Adrenal gland (tissue), 12 donors: ENCODE data around the gene DNAJC6. TPM values are rescaled to one million over a fixed set of nuclear protein-coding genes. Genes with fewer than 3 reads are reported as not detected.

Experiments used
- DNase-seq, 7 donors: peaks; one replicate each; pipeline ENCODE4 v3.0.0-alpha.2; 2019 to 2020
- H3K27ac ChIP-seq, 5 donors: fragments of 200-600 bp; sonication (generic) in 4 of 5; 1 replicate in 3 of 5; 2 replicates in 2 of 5; pipeline versions ENCODE4 v1.5.1 to v1.8.0; 2016 to 2020; ENCODE audit warnings: mild to moderate bottlenecking in 1 of 5
- H3K27me3 ChIP-seq: fragments of 200-600 bp; 2 replicates; pipeline ENCODE4 v1.8.0; 2021
- H3K36me3 ChIP-seq, 2 donors: fragments of 200-600 bp; replicated peaks in 1 of 2; 1 replicate in 1 of 2; 2 replicates in 1 of 2; pipeline versions ENCODE4 v1.5.1 to v1.8.0; 2018 to 2022
- H3K4me1 ChIP-seq, 2 donors: fragments of 200-600 bp; replicated peaks in 1 of 2; 1 replicate in 1 of 2; 2 replicates in 1 of 2; pipeline versions ENCODE4 v1.5.1 to v1.8.0; 2018 to 2021
- H3K4me3 ChIP-seq, 4 donors: fragments of 200-600 bp; sonication (generic) in 3 of 4; one replicate each; pipeline ENCODE4 v1.5.1; 2016 to 2018
- H3K9me3 ChIP-seq, 3 donors: fragments of 200-600 bp; sonication (generic) in 1 of 3; replicated peaks in 1 of 3; 1 replicate in 2 of 3; 2 replicates in 1 of 3; pipeline versions ENCODE4 v1.5.1 to v1.8.0; 2016 to 2021
- POLR2A ChIP-seq, 2 donors: fragments of 450-650 bp; IDR thresholded peaks; one replicate each; pipeline ENCODE4 v1.6.1; 2017; ENCODE audit warnings: antibody characterized with exemption in 2 of 2, mild to moderate bottlenecking in 2 of 2, moderate library complexity in 1 of 2
- WGBS, 4 donors: extraction: QIAGEN DNeasy Blood & Tissue Kit in 2 of 4; methylation state at CpG; one replicate each; pipeline versions ENCODE4 v1.1.5 to v1.1.7; 2013 to 2017; 5-methylcytosine and 5-hydroxymethylcytosine counted together
- intact Hi-C, 2 donors: fragments of 100-400 bp; cut with DNase I; formaldehyde crosslinking; loops; one replicate each; pipeline versions ENCODE4 v1.14.1 to v1.15.0; 2022 to 2023
- polyA plus RNA-seq, 3 donors: library from polyadenylated mRNA; stranded (reverse); fragments of 200-250 nt in 2 of 3; fragments of 350-450 nt in 1 of 3; fragmentation: Illumina TruSeq in 1 of 3; extraction: RNeasy Lipid Tissue Mini Kit (QIAGEN cat#74804) in 1 of 3; gene quantifications; one replicate each; pipeline ENCODE4 v1.2.3, GENCODE V29; 2013 to 2014
- total RNA-seq, 9 donors: library from RNA; depleted of rRNA in 4 of 9; stranded (reverse); fragments of >200 nt in 4 of 9; fragments of 120-200 nt in 1 of 9; fragmentation: NEBNext Ultra II Directional in 1 of 9; extraction: Animal tissue kit (Norgen Biotek cat#: 25700) in 1 of 9; gene quantifications; one replicate each; pipeline versions ENCODE4 v1.1.0 to v1.2.4, GENCODE V29; 2013 to 2023
- TF ChIP-seq, protein P1 (sequence below), 6 experiments: fragments of 450-650 bp in 4 of 6; fragments of 200-600 bp in 2 of 6; sonication (generic) in 1 of 6; IDR thresholded peaks; 1 replicate in 5 of 6; 2 replicates in 1 of 6; pipeline versions ENCODE4 v1.5.1 to v1.8.0; 2016 to 2021; ENCODE audit warnings: antibody characterized with exemption in 6 of 6, mild to moderate bottlenecking in 2 of 6, moderate library complexity in 1 of 6
- donor health status: healthy with polysubstance abuse.
- donor health status: Bipolar disorder and iron deficiency.
- donor health status: DM: yes; HTN: yes; CAD: no.
- donor health status: DM: no; HTN: no; CAD: no.
- donor health status: DM: no; HTN: no; CAD: no.
- donor health status: DM: yes; HTN: yes; CAD: no.

The DNAJC6 gene
- total and polyA plus RNA-seq, 12 donors: 1.5 to 39.8 (median 13.2) TPM

DNA sequence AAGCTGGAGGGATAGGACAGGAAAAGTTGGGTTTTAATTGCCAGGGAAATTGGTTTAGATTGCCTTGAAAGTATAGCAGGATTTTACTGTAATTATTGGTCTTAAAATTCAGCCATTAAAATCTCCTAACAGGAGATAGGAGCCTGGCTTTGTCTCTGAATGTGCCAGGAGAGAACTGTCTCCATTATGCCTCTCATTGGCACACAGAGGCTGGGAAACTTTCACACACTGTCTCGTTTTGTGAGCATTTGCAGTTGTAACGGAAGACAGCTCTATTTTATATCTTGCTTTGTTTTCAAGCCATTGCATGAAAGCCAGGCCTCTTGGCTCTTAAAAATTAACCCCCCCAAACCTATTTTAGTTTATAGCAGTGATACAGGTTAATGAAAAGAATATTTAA, 12.5 kb downstream of the DNAJC6 start:
- WGBS, 4 donors: 23 to 63% (median 59%) methylated on average over 2 of the region's 2 CpGs
- intact Hi-C loops: no loop called here
- TF ChIP-seq, protein P1, sequence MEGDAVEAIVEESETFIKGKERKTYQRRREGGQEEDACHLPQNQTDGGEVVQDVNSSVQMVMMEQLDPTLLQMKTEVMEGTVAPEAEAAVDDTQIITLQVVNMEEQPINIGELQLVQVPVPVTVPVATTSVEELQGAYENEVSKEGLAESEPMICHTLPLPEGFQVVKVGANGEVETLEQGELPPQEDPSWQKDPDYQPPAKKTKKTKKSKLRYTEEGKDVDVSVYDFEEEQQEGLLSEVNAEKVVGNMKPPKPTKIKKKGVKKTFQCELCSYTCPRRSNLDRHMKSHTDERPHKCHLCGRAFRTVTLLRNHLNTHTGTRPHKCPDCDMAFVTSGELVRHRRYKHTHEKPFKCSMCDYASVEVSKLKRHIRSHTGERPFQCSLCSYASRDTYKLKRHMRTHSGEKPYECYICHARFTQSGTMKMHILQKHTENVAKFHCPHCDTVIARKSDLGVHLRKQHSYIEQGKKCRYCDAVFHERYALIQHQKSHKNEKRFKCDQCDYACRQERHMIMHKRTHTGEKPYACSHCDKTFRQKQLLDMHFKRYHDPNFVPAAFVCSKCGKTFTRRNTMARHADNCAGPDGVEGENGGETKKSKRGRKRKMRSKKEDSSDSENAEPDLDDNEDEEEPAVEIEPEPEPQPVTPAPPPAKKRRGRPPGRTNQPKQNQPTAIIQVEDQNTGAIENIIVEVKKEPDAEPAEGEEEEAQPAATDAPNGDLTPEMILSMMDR (IDR thresholded peaks at IDR 0.05): no peak
- TF ChIP-seq POLR2A (IDR thresholded peaks at IDR 0.05): no peak
- Histone ChIP-seq H3K9me3 (no peaks in the 10 kb centered on the region), H3K27ac (no peak overlapping the region), H3K36me3 (no peaks in the 10 kb centered on the region), H3K4me3 (no peak overlapping the region), H3K4me1 (peaks cover 0 to 8% of the 10 kb centered on the region in 2 donors), H3K27me3 (no peaks in the 10 kb centered on the region)
- DNase-seq: no peak

DNA sequence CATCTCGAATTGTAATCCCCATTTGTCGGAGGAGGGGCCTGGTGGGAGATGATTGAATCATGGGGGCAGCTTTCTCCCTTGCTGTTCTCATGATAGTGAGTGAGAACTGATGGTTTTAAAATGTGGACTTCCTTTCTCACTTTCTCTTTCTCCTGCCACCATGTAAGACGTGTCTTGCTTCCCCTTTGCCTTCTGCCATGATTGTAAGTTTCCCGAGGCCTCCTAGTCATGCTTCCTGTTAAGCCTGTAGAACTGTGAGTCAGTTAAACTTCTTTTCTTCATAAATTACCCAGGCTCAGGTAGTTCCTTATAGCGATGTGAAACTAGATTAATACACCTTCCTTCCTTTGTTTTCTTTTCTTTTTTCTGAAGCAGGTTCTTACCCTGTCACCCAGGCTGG, 13.9 kb downstream of the DNAJC6 start:
- H3K4me1 ChIP-seq: peaks cover 0 to 8% of the 10 kb centered on the region in 2 donors
- WGBS, 4 donors: 74 to 81% (median 79%) methylated on average over 5 of the region's 5 CpGs
- H3K4me3 ChIP-seq: no peak overlapping the region
- H3K27me3 ChIP-seq: no peaks in the 10 kb centered on the region
- no peak for DNase-seq
- no peaks in the 10 kb centered on the region for H3K36me3 ChIP-seq
- no peaks in the 10 kb centered on the region for H3K9me3 ChIP-seq
- intact Hi-C loops: no loop called here
- TF ChIP-seq, protein P1 (IDR thresholded peaks at IDR 0.05): no peak
- TF ChIP-seq POLR2A (IDR thresholded peaks at IDR 0.05): no peak
- no peak overlapping the region for H3K27ac ChIP-seq

DNA sequence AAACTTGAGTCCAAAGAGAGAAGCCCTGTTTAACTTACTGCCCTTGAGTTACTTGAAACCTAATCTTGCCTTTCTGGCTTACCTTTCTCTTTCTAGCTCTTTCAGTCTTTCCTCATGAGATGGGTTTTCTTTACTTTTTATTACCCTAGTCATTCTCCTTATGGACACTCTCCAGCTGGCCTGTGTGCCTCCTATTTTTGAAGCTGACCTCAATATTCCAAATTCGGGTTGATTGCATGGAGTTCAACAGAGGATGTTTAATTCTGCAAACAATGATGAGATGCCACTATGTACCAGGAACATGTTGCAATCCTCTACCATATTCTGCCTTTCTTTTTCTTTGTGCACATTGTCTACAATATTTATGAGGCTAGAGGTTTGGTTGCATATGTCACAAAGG, 20.7 kb downstream of the DNAJC6 start:
- no peaks in the 10 kb centered on the region for H3K4me1 ChIP-seq
- no peak overlapping the region for H3K27ac ChIP-seq
- no peak for DNase-seq
- H3K9me3 ChIP-seq: no peaks in the 10 kb centered on the region
- intact Hi-C loops: no loop called here
- TF ChIP-seq, protein P1 (IDR thresholded peaks at IDR 0.05): no peak
- no peak for TF ChIP-seq POLR2A (IDR thresholded peaks at IDR 0.05)
- WGBS, 4 donors: 60 to 80% (median 70%) methylated on average over 1 of the region's 1 CpG
- no peaks in the 10 kb centered on the region for H3K27me3 ChIP-seq
- H3K36me3 ChIP-seq: no peaks in the 10 kb centered on the region
- no peak overlapping the region for H3K4me3 ChIP-seq

DNA sequence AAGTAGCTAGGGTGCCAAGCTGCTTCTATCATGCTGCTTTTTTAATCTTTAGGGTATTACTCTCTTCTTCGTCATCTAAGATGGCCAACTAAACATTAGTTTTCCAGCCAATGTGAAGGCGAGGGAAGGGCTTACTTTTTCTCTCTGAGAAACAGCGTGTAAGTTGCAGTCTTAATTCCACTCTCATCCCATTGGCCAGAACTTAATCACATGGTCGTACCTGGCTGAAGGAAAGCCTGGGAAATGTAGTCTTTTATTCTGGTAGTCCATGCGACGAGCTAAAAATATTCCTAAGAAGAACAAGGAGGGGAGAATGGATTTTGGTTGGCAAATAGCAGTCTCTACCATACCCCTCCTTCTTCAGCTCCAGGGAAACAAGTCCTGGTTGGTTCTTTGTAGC, 21.5 kb downstream of the DNAJC6 start:
- no peaks in the 10 kb centered on the region for H3K36me3 ChIP-seq
- TF ChIP-seq, protein P1 (IDR thresholded peaks at IDR 0.05): no peak
- TF ChIP-seq POLR2A (IDR thresholded peaks at IDR 0.05): no peak
- no peaks in the 10 kb centered on the region for H3K9me3 ChIP-seq
- no peak overlapping the region for H3K4me3 ChIP-seq
- no peaks in the 10 kb centered on the region for H3K27me3 ChIP-seq
- no peak overlapping the region for H3K27ac ChIP-seq
- no peaks in the 10 kb centered on the region for H3K4me1 ChIP-seq
- no peak for DNase-seq
- intact Hi-C loops: no loop called here
- WGBS, 4 donors: 76 to 87% (median 85%) methylated on average over 6 of the region's 6 CpGs
